ACHN (cell line): ENCODE results near the gene UBQLN4.
"Not testable (repeated sequence)": the region's sequence is repeated elsewhere in the genome, so short reads cannot be mapped to it uniquely, and the experiment has no call there.

Source experiments
- DNase-seq: peaks from one replicate; pipeline ENCODE4 v3.0.0-alpha.2; 2015
- in situ Hi-C: cut with HindIII; loops from 2 replicates; pipeline ENCODE4 v1.10.0; 2017; ENCODE audit warnings: low sequenced_read_pairs, low pct_ligation_motif_present, low pct_unique_long_range_greater_than_20kb

The UBQLN4 gene

GRCh38 chr1:156042828-156043227, 10.8 kb downstream of the UBQLN4 start:
- DNase-seq: no peak
- in situ Hi-C loops: no loop called here

GRCh38 chr1:156034991-156035390, 18.6 kb downstream of the UBQLN4 start:
- DNase-seq, in situ Hi-C loops: not testable (repeated sequence)

- in situ Hi-C loops: no loop called here
- peak; percentile 27 for DNase-seq
These were observed 20.6 kb downstream of the UBQLN4 start for GRCh38 chr1:156033011-156033410.

- DNase-seq: no peak
- in situ Hi-C loops: no loop called here
These were observed 27.0 kb downstream of the UBQLN4 start for GRCh38 chr1:156026588-156026987.

GRCh38 chr1:156025876-156026275, 27.7 kb downstream of the UBQLN4 start:
- in situ Hi-C loops: no loop called here
- peak; percentile 53 for DNase-seq

- in situ Hi-C loops: no loop called here
- DNase-seq: no peak
These were observed 28.8 kb downstream of the UBQLN4 start for GRCh38 chr1:156024801-156025200.

GRCh38 chr1:156021954-156022353, 31.6 kb downstream of the UBQLN4 start:
- DNase-seq: no peak
- in situ Hi-C loops: no loop called here

- in situ Hi-C loops: no loop called here
- no peak for DNase-seq
These were observed 32.5 kb downstream of the UBQLN4 start for GRCh38 chr1:156021093-156021428.

GRCh38 chr1:156020293-156021092, 33.1 kb downstream of the UBQLN4 start, which contains the start of gene SSR2:
Gene SSR2 (minus strand): TSS chr1:156020951. CDS start chr1:156020167, 784 bp downstream.
- DNase-seq: peak; percentile 95
- in situ Hi-C loops: no loop called here

- in situ Hi-C loops: no loop called here
- DNase-seq: no peak
These were observed 33.7 kb downstream of the UBQLN4 start for GRCh38 chr1:156019946-156020292.

GRCh38 chr1:156014829-156015228, 38.8 kb downstream of the UBQLN4 start:
- in situ Hi-C loops: no loop called here
- DNase-seq: no peak

- in situ Hi-C loops: no loop called here
These were observed 41.4 kb downstream of the UBQLN4 start for GRCh38 chr1:156012051-156012817.

GRCh38 chr1:156009404-156009803, 44.2 kb downstream of the UBQLN4 start:
- in situ Hi-C loops: no loop called here
- no peak for DNase-seq

More at GRCh38 chr1:156012051-156012817, 41.4 kb downstream of the UBQLN4 start:
- no peak for DNase-seq

- no peak for DNase-seq
- in situ Hi-C loops: no loop called here
These were observed 46.8 kb downstream of the UBQLN4 start for GRCh38 chr1:156006666-156007376.

- in situ Hi-C loops: no loop called here
- DNase-seq: no peak
These were observed 48.6 kb downstream of the UBQLN4 start for GRCh38 chr1:156004843-156005584.

- DNase-seq: no peak
- in situ Hi-C loops: no loop called here
These were observed 49.7 kb downstream of the UBQLN4 start for GRCh38 chr1:156003923-156004188.

- in situ Hi-C loops: no loop called here
- DNase-seq: no peak
These were observed 51.2 kb downstream of the UBQLN4 start for GRCh38 chr1:156002188-156002911.

GRCh38 chr1:156001662-156002171, 51.9 kb downstream of the UBQLN4 start:
- DNase-seq: no peak
- in situ Hi-C loops: no loop called here
